WTC11 (cell line): Measurements from ENCODE around the gene VCPKMT. TPM values are rescaled to one million over a fixed set of nuclear protein-coding genes. Genes with fewer than 3 reads are reported as not detected.

Experiments used
- ATAC-seq: fragments of 200-7000 bp; cut with Tn5 transposase; 2 replicates; pipeline ENCODE4 v1.10.0; 2021; ENCODE audit warnings: mild to moderate bottlenecking, moderate library complexity
- Bru-seq: library from RNA; stranded (reverse); fragments of 400-500 nt; gene quantifications from one replicate; lab custom pipeline; 2021; lab: Mats Ljungman, UMichigan
- CTCF ChIA-PET: fragments of 300-600 bp; sonication (Branson Sonifier 250); formaldehyde crosslinking; loops from one replicate; lab custom pipeline; 2021; ENCODE audit warnings: antibody characterized with exemption; lab: Charles Lee
- POLR2A ChIA-PET: fragments of 350-600 bp; sonication (Branson Sonifier 250); formaldehyde crosslinking; loops from one replicate; lab custom pipeline; 2021; ENCODE audit warnings: antibody characterized with exemption; lab: Charles Lee
- DNase-seq: peaks from one replicate; pipeline ENCODE4 v3.0.0; 2021; ENCODE audit warnings: low spot score
- H3K27ac Mint-ChIP-seq: 2 replicates; pipeline ENCODE4 v1.8.0; 2021; ENCODE audit warnings: mixed read lengths
- H3K27me3 Mint-ChIP-seq: 2 replicates; pipeline ENCODE4 v1.8.0; 2021; ENCODE audit warnings: low read depth, mild to moderate bottlenecking, moderate library complexity, mixed read lengths
- H3K36me3 Mint-ChIP-seq: 2 replicates; pipeline ENCODE4 v1.8.0; 2021; ENCODE audit warnings: mixed read lengths
- H3K4me1 Mint-ChIP-seq: 2 replicates; pipeline ENCODE4 v1.8.0; 2022; ENCODE audit warnings: mixed read lengths
- H3K4me3 Mint-ChIP-seq: 2 replicates; pipeline ENCODE4 v1.8.0; 2021; ENCODE audit warnings: mild to moderate bottlenecking, moderate library complexity, mixed read lengths
- H3K9me3 Mint-ChIP-seq: 2 replicates; pipeline ENCODE4 v1.8.0; 2021; ENCODE audit warnings: mixed read lengths
- CREB1 ChIP-seq: sonication (generic); formaldehyde crosslinking; IDR thresholded peaks from 2 replicates; pipeline ENCODE4 v1.8.0; 2023; ENCODE audit warnings: mild to moderate bottlenecking, missing genetic modification reagents
- ELF4 ChIP-seq: sonication (generic); formaldehyde crosslinking; IDR thresholded peaks from 2 replicates; pipeline ENCODE4 v1.8.1; 2022; ENCODE audit warnings: low read depth, mild to moderate bottlenecking, moderate library complexity, missing genetic modification reagents
- EMX1 ChIP-seq: fragments of 250-450 bp; sonication (Bioruptor Pico); IDR thresholded peaks from 2 replicates; pipeline ENCODE4 v1.8.0; 2021; ENCODE audit warnings: mild to moderate bottlenecking
- FOXK1 ChIP-seq: sonication (generic); formaldehyde crosslinking; IDR thresholded peaks from 2 replicates; pipeline ENCODE4 v1.8.0; 2022; ENCODE audit warnings: mild to moderate bottlenecking, moderate library complexity, missing genetic modification reagents
- FOXP1 ChIP-seq: sonication (generic); formaldehyde crosslinking; IDR thresholded peaks from 2 replicates; pipeline ENCODE4 v1.8.0; 2022; ENCODE audit warnings: missing genetic modification reagents, mild to moderate bottlenecking, moderate library complexity, borderline replicate concordance
- GABPB1 ChIP-seq: sonication (generic); formaldehyde crosslinking; IDR thresholded peaks from 2 replicates; pipeline ENCODE4 v1.8.1; 2023; ENCODE audit warnings: mild to moderate bottlenecking, missing genetic modification reagents
- GTF2I ChIP-seq: fragments of 250-450 bp; sonication (Bioruptor Pico); conservative IDR thresholded peaks from 2 replicates; pipeline ENCODE4 v1.4.0; 2021; ENCODE audit warnings: mild to moderate bottlenecking
- IRF2 ChIP-seq: sonication (generic); formaldehyde crosslinking; IDR thresholded peaks from 2 replicates; pipeline ENCODE4 v1.8.0; 2022; ENCODE audit warnings: low read depth, missing genetic modification reagents, borderline replicate concordance
- NFATC4 ChIP-seq: fragments of 250-450 bp; sonication (Bioruptor Pico); IDR thresholded peaks from 2 replicates; pipeline ENCODE4 v1.9.0; 2021; ENCODE audit warnings: mild to moderate bottlenecking
- NFE2L1 ChIP-seq: sonication (generic); formaldehyde crosslinking; IDR thresholded peaks from 2 replicates; pipeline ENCODE4 v1.8.1; 2023; ENCODE audit warnings: missing genetic modification reagents
- RELA ChIP-seq: sonication (generic); formaldehyde crosslinking; IDR thresholded peaks from 2 replicates; pipeline ENCODE4 v1.8.1; 2022; ENCODE audit warnings: missing genetic modification reagents, mild to moderate bottlenecking, borderline replicate concordance
- SP1 ChIP-seq: sonication (generic); formaldehyde crosslinking; conservative IDR thresholded peaks from 2 replicates; pipeline ENCODE4 v1.8.1; 2022; ENCODE audit warnings: missing genetic modification reagents
- TEAD1 ChIP-seq: sonication (generic); formaldehyde crosslinking; IDR thresholded peaks from 2 replicates; pipeline ENCODE4 v1.8.0; 2022; ENCODE audit warnings: mild to moderate bottlenecking, missing genetic modification reagents
- TP53 ChIP-seq: sonication (generic); formaldehyde crosslinking; IDR thresholded peaks from 2 replicates; pipeline ENCODE4 v1.8.1; 2023; ENCODE audit warnings: mild to moderate bottlenecking, missing genetic modification reagents
- ZNF138 ChIP-seq: sonication (generic); formaldehyde crosslinking; conservative IDR thresholded peaks from 2 replicates; pipeline ENCODE4 v1.8.1; 2022; ENCODE audit warnings: mild to moderate bottlenecking, moderate library complexity, missing genetic modification reagents
- ZNF219 ChIP-seq: sonication (generic); formaldehyde crosslinking; IDR thresholded peaks from 2 replicates; pipeline ENCODE4 v1.8.0; 2023; ENCODE audit warnings: missing genetic modification reagents, mild to moderate bottlenecking, borderline replicate concordance
- ZNF232 ChIP-seq: sonication (generic); formaldehyde crosslinking; IDR thresholded peaks from 2 replicates; pipeline ENCODE4 v1.8.0; 2022; ENCODE audit warnings: mild to moderate bottlenecking, missing genetic modification reagents
- ZNF317 ChIP-seq: sonication (generic); formaldehyde crosslinking; IDR thresholded peaks from 2 replicates; pipeline ENCODE4 v1.8.1; 2023; ENCODE audit warnings: low read depth, mild to moderate bottlenecking, moderate library complexity, missing genetic modification reagents, borderline replicate concordance
- ZNF416 ChIP-seq: fragments of 250-450 bp; sonication (Bioruptor Pico); IDR thresholded peaks from 2 replicates; pipeline ENCODE4 v1.9.0; 2021; ENCODE audit warnings: mild to moderate bottlenecking, inconsistent platforms
- long read RNA-seq, 3 experiments: library from RNA in 1 of 3; library from capped mRNA in 1 of 3; library from polyadenylated mRNA in 1 of 3; unstranded in 2 of 3; stranded (forward) in 1 of 3; transcript quantifications; one replicate each; pipeline ENCODE4 v2.0.0, GENCODE V29; 2021
- total RNA-seq: library from RNA; stranded (reverse); gene quantifications from 3 replicates; pipeline ENCODE4 v1.2.3, GENCODE V29; 2021
- TF ChIP-seq, protein P1 (sequence below): fragments of 200-600 bp; IDR thresholded peaks from 2 replicates; pipeline ENCODE4 v1.8.0; 2022; ENCODE audit warnings: antibody characterized with exemption
- TF ChIP-seq, protein P2 (sequence below): sonication (generic); formaldehyde crosslinking; IDR thresholded peaks from 2 replicates; pipeline ENCODE4 v1.8.0; 2023; ENCODE audit warnings: missing genetic modification reagents
- TF ChIP-seq, protein P3 (sequence below): fragments of 250-450 bp; sonication (Bioruptor Pico); IDR thresholded peaks from 2 replicates; pipeline ENCODE4 v1.9.0; 2021; ENCODE audit warnings: moderate library complexity, mild to moderate bottlenecking, inconsistent platforms, borderline replicate concordance
- TF ChIP-seq, protein P4 (sequence below): sonication (generic); formaldehyde crosslinking; IDR thresholded peaks from 2 replicates; pipeline ENCODE4 v1.8.1; 2022; ENCODE audit warnings: low read depth, mild to moderate bottlenecking, moderate library complexity, missing genetic modification reagents, borderline replicate concordance
- TF ChIP-seq, protein P5 (sequence below): sonication (generic); formaldehyde crosslinking; IDR thresholded peaks from 2 replicates; pipeline ENCODE4 v1.8.1; 2023; ENCODE audit warnings: mild to moderate bottlenecking, moderate library complexity, missing genetic modification reagents
- TF ChIP-seq, protein P6 (sequence below): sonication (generic); formaldehyde crosslinking; IDR thresholded peaks from 2 replicates; pipeline ENCODE4 v1.8.1; 2022; ENCODE audit warnings: low read depth, missing genetic modification reagents, borderline replicate concordance

Gene VCPKMT
- 10.5 to 11.5 TPM (median 11.1 TPM) in 3 replicates for total RNA-seq
- percentile 96 among the genes with signal in this experiment for Bru-seq, nascent RNA
- long read RNA-seq, experiment 1, transcript VCPKMT-202 (6 exons, 1,761 nt), result major isoform, 15 of 38 reads
- long read RNA-seq, experiment 1, transcript VCPKMT-204 (6 exons, 1,793 nt), result minor isoform, 12 of 38 reads
- long read RNA-seq, experiment 1, partial matches to known transcripts, result 2 of 38 reads
- long read RNA-seq, experiment 1, other reads (novel, unspliced or antisense), result 9 of 38 reads
- long read RNA-seq, experiment 2, transcript VCPKMT-204 (6 exons, 1,793 nt), result minor isoform, 6 of 23 reads
- long read RNA-seq, experiment 2, transcript VCPKMT-202 (6 exons, 1,761 nt), result major isoform, 8 of 23 reads
- long read RNA-seq, experiment 2, partial matches to known transcripts, result 4 of 23 reads
- long read RNA-seq, experiment 2, other reads (novel, unspliced or antisense), result 2 of 23 reads
- long read RNA-seq, experiment 3, transcript VCPKMT-202 (6 exons, 1,761 nt), result major isoform, 27 of 71 reads
- long read RNA-seq, experiment 3, transcript VCPKMT-203 (5 exons, 1,849 nt), result minor isoform, 5 of 71 reads
- long read RNA-seq, experiment 3, transcript VCPKMT-201 (5 exons, 795 nt), result minor isoform, 7 of 71 reads
- long read RNA-seq, experiment 3, transcript VCPKMT-204 (6 exons, 1,793 nt), result minor isoform, 14 of 71 reads
- long read RNA-seq, experiment 3, partial matches to known transcripts, result 3 of 71 reads
- long read RNA-seq, experiment 3, other reads (novel, unspliced or antisense), result 15 of 71 reads

DNA sequence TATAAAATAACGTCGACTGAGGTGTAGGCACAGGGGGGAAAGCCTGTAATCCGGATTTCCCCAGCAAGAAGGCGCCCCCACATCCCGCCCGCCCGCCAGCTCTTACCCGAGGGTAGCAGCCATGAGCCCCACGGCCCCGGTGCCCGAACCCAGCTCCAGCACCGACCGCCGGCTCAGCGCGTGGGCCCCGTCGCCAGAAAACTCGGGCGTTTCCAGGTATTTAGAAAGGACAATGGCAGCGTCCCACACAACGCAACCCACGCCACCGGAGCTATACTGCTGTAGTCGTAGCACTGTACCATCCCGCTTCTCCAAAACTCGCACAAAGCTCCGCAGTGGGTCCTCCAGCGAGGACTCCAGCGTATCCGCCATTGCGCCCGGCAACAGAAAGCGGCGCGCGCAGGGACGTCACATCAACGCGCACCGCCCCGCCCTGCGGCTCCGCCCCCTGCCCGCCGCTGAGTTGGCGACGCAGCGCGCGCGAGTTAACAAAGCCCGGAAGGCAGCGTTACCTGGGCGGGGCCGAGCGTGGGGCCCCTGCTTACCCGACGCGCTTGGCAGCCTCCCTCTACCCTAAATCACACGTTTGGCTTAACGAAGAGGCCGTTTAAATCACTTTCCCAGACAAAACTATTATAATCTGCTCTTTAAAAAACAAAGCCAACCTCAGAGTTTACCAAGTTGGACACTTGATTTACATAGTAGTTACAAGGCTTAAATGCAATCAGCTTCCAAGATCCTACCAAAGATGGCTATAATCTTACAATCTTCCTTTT is at the start of gene VCPKMT:
Gene VCPKMT, minus strand, starts transcription at position 392 of the 776 bp plus-strand sequence. Its CDS starts 20 bp downstream, at position 372.
- Mint-ChIP-seq H3K4me1 (peaks cover 21% of the 10 kb centered on the region), H3K36me3 (peaks cover 34% of the 10 kb centered on the region), H3K4me3 (peak within 1 kb of the TSS; percentile 94), H3K9me3 (no peaks in the 10 kb centered on the region), H3K27ac (peak within 1 kb of the TSS; percentile 98), H3K27me3 (no peaks in the 10 kb centered on the region)
- ATAC-seq, result peak; percentile 99
- ChIA-PET CTCF (interaction anchor here (0.7 to 1.6 kb wide), 4 partner anchors 144 to 264 kb away, joined by 3 to 11 read pairs (median 5); partner anchors contain the start of gene NEMF), POLR2A (interaction anchor here (0.8 to 2.2 kb wide), 3 partner anchors 8 to 254 kb away, joined by 3 to 12 read pairs (median 3); no protein-coding TSS in a partner anchor)
- DNase-seq, result peak; percentile 93
- TF ChIP-seq, protein P1, sequence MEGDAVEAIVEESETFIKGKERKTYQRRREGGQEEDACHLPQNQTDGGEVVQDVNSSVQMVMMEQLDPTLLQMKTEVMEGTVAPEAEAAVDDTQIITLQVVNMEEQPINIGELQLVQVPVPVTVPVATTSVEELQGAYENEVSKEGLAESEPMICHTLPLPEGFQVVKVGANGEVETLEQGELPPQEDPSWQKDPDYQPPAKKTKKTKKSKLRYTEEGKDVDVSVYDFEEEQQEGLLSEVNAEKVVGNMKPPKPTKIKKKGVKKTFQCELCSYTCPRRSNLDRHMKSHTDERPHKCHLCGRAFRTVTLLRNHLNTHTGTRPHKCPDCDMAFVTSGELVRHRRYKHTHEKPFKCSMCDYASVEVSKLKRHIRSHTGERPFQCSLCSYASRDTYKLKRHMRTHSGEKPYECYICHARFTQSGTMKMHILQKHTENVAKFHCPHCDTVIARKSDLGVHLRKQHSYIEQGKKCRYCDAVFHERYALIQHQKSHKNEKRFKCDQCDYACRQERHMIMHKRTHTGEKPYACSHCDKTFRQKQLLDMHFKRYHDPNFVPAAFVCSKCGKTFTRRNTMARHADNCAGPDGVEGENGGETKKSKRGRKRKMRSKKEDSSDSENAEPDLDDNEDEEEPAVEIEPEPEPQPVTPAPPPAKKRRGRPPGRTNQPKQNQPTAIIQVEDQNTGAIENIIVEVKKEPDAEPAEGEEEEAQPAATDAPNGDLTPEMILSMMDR, result no peak
- TF ChIP-seq ELF4 (CRISPR knock-in tag) (no peak), SP1 (CRISPR knock-in tag) (peak; percentile 100), ZNF232 (CRISPR knock-in tag) (no peak), GABPB1 (CRISPR knock-in tag) (peak; percentile 53), CREB1 (CRISPR knock-in tag) (peak; percentile 81; the same call in 1 of the 2 replicates), NFATC4 (CRISPR knock-in tag) (no peak; the same call in 1 of the 2 replicates), RELA (CRISPR knock-in tag) (no peak), NFE2L1 (CRISPR knock-in tag) (no peak; the same call in 1 of the 2 replicates), GTF2I (no peak), ZNF416 (0 out of 2 replicates have a peak, but pooled peaks have one; percentile 55), ZNF138 (CRISPR knock-in tag) (no peak), ZNF317 (CRISPR knock-in tag) (no peak), TP53 (CRISPR knock-in tag) (no peak), TEAD1 (CRISPR knock-in tag) (0 out of 2 replicates have a peak, but pooled peaks have one; percentile 80), EMX1 (CRISPR knock-in tag) (0 out of 2 replicates have a peak, but pooled peaks have one; percentile 74), FOXK1 (CRISPR knock-in tag) (peak; percentile 98), ZNF219 (CRISPR knock-in tag) (no peak), IRF2 (CRISPR knock-in tag) (no peak), FOXP1 (peak; percentile 84)
- TF ChIP-seq, protein P2, sequence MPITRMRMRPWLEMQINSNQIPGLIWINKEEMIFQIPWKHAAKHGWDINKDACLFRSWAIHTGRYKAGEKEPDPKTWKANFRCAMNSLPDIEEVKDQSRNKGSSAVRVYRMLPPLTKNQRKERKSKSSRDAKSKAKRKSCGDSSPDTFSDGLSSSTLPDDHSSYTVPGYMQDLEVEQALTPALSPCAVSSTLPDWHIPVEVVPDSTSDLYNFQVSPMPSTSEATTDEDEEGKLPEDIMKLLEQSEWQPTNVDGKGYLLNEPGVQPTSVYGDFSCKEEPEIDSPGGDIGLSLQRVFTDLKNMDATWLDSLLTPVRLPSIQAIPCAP (CRISPR knock-in tag), result no peak
- TF ChIP-seq, protein P3, sequence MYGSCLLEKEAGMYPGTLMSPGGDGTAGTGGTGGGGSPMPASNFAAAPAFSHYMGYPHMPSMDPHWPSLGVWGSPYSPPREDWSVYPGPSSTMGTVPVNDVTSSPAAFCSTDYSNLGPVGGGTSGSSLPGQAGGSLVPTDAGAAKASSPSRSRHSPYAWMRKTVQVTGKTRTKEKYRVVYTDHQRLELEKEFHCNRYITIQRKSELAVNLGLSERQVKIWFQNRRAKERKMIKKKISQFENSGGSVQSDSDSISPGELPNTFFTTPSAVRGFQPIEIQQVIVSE (CRISPR knock-in tag), result no peak
- TF ChIP-seq, protein P4, sequence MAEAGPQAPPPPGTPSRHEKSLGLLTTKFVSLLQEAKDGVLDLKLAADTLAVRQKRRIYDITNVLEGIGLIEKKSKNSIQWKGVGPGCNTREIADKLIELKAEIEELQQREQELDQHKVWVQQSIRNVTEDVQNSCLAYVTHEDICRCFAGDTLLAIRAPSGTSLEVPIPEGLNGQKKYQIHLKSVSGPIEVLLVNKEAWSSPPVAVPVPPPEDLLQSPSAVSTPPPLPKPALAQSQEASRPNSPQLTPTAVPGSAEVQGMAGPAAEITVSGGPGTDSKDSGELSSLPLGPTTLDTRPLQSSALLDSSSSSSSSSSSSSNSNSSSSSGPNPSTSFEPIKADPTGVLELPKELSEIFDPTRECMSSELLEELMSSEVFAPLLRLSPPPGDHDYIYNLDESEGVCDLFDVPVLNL, result no peak
- TF ChIP-seq, protein P5, sequence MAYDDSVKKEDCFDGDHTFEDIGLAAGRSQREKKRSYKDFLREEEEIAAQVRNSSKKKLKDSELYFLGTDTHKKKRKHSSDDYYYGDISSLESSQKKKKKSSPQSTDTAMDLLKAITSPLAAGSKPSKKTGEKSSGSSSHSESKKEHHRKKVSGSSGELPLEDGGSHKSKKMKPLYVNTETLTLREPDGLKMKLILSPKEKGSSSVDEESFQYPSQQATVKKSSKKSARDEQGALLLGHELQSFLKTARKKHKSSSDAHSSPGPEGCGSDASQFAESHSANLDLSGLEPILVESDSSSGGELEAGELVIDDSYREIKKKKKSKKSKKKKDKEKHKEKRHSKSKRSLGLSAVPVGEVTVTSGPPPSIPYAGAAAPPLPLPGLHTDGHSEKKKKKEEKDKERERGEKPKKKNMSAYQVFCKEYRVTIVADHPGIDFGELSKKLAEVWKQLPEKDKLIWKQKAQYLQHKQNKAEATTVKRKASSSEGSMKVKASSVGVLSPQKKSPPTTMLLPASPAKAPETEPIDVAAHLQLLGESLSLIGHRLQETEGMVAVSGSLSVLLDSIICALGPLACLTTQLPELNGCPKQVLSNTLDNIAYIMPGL (CRISPR knock-in tag), result 0 out of 2 replicates have a peak, but pooled peaks have one; percentile 44
- TF ChIP-seq, protein P6, sequence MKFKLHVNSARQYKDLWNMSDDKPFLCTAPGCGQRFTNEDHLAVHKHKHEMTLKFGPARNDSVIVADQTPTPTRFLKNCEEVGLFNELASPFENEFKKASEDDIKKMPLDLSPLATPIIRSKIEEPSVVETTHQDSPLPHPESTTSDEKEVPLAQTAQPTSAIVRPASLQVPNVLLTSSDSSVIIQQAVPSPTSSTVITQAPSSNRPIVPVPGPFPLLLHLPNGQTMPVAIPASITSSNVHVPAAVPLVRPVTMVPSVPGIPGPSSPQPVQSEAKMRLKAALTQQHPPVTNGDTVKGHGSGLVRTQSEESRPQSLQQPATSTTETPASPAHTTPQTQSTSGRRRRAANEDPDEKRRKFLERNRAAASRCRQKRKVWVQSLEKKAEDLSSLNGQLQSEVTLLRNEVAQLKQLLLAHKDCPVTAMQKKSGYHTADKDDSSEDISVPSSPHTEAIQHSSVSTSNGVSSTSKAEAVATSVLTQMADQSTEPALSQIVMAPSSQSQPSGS (CRISPR knock-in tag), result no peak
